Inflammatory macrophage (primary cell): ENCODE results near the gene NFATC2.

Experiments
- DNase-seq, 2 donors: peaks; one replicate each; pipeline ENCODE4 v3.0.0-alpha.2; 2020 to 2022

The NFATC2 gene

DNA sequence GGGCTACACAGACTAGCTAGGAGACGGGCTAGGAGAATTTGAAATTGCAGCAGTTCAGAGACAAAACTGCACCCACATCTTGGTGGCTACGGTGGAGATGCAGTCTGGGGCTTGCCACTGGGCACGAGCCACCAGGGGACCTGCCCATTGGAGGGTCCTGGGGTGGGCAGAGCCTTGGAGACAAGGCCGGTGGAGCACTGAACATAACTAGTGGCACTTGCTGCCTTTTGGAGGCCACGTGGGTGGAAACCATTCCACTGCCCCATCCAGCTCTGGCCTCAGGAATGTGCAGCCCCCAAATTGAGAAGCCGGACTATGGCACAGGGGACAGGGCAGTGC is 113.4 kb downstream of the NFATC2 start:
- no peak for DNase-seq

DNA sequence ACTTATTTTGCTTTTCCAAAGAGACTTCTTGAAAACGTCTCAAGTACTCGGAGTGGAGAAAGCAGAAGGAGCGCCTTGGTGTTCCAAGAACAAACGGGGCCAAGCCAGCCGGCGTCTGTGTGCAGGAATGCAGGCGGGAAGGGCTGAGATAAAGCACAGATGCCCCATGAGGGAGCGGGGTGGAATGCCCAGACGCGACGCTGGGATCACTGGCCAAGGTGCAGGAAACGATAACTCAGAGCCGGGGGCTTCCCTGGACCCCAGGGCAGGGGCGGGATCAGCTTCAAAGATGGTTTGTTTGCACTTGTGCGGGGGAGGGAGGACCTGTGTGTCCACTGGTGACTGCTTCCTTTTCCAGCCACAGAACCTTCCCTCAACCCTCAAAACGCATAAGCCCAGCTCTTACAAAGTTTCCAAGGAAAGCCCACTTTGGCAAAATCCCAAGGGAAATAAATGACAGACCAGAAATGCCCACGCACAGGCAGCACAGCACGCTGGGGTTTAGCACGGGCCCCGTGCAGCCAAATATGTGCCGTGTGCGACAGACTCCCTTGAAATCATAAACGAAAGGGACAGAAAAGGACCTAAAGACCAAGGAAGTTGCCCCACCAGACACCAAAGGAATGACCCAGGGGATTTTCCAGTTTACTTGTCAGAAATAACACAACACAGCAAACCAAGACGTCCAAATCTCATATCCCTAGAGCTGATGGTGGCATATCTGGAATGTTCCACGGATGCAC is 113.9 kb downstream of the NFATC2 start:
- no peak for DNase-seq

DNA sequence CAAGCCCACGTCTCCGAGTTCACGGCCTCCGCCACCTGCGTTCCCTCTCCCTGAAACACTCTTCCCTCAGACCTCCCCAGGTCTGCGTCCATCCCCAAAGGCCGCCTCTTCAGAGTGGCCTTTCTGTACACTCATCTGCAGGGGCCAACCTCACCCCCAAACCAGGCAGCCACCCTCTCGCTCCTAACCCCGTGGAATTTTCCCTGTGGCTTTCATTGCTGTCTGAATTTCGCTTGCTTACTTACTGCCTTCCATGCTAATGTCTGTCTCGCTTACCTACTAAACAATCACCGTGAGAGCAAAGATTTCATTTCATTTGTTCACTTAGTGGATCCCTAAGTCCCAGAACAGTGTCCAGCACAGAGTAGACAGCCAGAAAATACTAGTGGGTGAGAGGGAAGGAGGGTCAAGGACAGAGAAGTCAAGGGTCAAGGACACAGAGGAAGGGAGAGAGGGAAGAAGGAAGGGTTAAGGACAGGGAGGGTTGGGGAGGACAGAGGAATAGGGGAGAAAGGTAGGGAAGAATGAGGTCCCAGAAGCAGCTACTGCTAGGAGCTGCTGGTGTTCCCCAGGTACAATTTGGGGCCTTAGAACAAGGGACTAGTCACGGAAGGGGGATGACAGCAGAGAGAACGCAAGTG is 114.7 kb downstream of the NFATC2 start:
- DNase-seq: no peak

DNA sequence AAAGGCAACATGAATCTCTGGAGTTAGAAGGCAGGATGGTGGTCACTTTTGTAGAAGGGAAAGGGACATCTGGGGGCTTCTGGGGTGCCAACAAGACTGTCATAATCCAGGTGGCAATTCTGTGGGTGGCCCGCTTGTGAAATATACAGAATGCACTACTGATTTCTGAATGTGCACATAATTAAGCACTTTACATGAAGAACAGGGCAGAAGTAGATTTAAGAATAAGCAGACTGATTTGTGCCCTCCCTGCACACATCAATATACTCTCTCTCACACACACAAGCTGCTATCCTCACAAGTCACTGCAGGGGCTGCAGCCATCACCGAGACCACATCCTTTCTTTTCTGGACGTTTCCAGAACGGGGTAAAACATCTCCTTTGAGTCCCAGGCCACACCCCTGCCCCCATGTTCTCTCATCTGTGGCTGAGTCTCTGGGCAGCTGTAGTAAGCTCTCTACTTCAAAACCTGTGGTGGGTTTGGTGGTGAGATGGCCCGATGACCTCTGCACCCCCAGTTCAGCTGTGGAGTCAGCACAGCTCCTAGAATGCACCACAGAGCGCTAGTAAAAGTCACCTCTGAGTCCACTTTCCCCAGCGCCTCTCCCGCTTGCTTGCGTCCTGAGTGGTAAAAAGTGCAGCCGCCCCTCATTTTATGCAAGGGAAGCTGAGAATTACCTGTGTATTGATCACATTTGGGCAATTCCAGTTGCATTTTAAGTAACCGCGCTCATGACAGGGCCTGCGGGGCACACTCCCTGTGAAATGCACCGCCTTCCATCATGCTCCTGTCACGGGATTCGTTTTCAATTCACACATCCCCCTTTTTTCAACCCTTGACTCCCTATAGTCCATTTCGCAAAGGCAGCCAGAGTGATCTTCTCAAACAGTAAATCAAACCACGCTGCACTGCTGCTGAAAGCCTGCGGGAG is 115.5 kb downstream of the NFATC2 start:
- no peak for DNase-seq

DNA sequence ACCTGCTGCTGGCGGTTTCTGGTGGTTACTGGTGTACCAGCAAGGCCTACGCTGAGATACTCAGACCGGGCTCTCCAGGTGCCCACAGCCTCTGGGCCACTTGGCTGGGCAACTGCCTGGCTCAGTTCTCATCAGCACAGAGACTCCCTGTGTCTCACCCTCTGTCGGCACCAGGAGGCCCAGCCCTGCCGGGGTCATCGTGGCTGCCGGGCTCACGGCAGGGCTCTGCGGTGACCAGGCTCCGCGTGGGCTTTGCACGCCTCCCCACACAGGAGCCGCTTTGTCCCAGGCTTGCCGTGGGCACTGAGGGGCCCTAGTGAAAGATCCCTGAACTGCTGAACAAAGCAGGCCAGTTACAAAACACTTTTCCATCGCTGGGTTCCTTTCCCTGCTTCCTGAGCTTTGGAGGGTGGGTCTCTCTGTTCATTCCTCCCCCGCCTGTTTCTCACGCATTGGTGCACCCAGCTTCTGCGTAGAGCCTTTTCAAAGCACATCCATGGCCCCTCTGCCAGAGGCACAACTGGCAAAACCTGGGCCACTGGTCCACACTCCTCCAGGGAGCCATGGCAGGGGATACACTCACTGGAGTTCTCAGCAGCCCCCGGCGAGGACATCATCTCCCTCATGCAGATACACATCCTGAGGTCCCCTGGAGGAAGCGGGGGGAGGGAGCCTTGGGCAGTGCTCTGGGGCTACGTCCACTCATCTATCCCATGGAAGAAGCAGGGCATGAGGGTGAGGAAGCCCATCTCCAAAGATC is 117.0 kb downstream of the NFATC2 start:
- DNase-seq: no peak

DNA sequence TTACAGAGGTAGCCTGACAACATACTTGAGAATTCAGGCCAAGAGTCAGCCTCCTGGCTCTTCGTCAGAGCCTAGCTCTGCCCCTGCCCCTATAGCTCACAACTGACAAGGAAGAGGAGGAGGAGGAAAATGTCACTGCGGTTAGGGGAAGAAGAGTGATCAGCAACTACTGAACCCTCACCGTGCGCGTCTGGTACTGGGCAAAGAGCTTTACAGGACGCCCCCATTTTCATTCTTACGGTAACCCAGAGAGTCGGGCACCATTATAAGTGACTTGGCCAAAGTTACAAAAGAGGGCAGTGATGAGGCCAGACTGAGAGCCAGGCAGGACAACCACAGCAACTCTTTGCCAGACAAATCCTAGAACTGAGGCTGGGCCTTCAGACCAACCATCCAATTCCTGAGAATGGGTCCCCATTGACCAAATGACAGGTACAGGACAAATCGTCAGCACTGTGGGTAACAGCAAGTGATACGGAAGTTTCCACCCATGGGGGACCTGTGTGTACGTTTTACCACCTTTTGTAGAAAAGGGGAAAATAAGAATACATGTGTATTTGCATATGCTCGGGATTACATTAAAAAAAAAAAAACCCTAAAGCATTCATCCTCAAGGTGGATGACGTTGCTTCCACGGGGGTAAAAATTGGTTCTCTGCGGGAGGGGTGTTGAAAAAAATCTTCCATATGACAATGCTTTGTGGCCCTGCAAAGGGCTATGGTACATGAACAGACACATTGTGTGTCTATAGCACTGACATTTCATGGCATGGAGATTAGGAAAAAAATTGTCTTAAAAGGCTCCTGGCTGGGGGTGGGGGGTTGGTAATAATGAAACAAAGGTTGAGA is 118.0 kb downstream of the NFATC2 start:
- no peak for DNase-seq

DNA sequence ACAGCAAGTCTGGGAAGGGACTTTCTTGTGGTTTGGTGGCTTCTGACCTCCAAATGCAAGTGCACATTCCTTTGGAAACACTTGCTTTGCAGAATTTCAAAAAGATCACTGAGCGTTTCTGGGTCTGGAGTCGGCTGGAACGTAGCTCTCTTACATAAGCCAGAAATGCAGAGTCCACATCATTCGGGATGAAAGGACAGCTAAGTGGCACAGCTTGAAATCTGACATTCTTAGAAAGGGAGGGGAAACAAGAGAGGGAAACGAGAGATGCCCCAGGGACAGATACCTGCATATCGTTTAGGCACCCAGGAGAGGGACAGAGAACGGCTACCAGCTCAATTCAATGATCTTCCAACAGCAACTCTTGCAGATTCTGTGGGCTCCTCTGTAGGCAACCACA is 118.7 kb downstream of the NFATC2 start:
- no peak for DNase-seq

DNA sequence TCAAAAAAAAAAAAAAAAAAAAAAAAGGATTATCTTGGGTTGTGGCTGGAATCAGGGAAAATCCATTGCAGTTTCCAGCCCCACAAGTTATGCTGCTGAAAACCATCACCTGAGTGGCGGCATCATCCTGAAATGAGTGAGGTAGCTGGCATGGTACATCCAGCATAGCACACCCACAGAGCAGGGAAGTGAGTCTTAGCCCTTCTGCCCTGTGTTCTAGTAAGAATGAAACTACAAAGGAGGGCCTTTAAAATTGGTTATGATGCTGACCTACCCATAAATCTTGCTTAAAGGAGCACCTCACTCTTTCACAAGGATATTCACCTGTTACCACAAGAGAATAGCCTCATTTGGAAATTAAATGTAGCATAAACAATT is 119.2 kb downstream of the NFATC2 start:
- no peak for DNase-seq

DNA sequence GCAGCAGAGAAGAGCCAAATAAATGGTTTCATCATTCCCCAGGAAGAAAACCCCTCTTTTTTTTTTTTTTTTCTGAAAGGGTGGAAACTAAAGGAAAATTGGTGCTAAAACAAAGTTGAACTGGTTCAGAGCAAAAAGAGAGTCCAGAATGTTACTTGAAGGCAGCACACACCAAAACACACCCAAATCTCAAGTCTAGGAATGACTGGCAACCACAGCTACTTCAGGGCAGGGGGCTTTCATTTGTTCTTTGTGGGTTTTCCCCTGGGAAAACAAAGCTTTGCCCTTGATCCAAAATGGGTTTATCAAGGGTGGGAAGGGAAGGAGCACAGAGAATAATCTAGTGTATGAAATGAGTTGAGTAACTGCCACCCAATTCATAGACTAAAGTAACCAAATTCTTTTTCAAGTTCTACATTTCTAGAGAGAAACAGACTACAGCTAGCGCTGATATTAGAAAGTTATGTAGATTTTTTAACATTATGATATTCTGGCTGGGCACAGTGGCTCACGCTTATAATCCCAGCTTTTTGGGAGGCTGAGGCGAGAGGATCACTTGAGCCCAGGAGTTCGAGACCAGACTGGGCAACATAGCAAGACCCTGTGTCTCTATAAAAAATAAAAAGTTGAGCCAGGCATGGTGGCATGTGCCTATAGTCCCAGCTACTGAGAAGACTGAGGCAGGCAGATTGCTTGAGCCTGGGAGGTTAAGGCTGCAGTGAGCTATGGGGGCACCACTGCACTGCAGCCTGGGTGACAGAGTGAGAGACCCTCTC is 119.8 kb downstream of the NFATC2 start:
- no peak for DNase-seq

DNA sequence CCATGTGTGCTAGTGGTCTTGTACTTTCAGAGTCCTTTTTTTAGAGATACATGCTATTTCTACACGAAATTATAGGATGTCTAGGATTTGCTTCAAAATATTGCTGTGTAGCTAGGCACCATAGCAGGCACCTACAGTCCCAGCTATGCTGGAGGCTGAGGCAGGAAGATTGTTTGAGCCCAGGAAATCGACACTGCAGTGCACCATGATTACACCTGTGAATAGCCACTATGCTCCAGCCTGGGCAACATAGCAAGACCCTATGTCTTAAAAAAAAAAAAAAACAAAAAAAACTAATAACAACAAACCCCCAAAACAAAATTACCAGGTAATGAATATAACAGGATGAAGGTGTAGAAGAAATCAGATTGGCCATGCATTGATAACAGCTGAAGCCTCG is 121.7 kb downstream of the NFATC2 start:
- DNase-seq: no peak

DNA sequence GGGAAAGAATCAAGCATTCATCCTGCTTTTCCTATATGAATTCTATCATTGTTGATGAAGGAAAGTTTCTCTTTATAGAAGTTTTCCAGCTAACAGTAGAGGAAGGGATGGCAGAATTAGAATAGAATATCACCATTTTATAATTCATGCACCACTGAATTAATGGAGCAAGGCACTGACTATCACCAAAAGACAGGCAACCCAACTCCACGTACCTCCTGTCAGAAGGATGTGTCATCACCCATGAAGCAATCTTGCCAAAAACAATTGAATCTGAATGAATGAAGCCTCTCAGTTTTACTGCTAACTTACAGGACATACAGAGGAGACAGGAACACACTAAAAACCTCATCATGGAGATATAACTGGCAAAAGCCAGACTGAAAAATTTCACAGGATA is 122.4 kb downstream of the NFATC2 start:
- DNase-seq: no peak

DNA sequence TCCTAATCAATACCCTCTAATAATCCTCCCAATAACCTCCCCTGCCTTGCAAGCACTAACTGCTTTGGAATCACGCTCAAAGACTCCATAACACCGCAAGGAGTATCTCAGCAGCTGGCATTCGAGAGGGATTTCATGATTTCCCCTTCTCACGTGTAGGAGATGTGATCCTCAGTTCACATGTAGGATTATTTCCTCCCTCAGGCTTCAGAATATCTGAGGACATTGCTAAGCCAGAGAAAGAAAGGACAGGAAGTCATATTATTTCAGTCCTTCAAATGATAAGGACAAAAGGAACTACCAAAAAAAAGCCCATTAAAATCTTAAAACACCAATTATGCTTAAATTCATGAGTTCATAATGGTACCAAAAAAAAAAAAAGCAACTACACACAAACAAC is 122.9 kb downstream of the NFATC2 start:
- DNase-seq: no peak

DNA sequence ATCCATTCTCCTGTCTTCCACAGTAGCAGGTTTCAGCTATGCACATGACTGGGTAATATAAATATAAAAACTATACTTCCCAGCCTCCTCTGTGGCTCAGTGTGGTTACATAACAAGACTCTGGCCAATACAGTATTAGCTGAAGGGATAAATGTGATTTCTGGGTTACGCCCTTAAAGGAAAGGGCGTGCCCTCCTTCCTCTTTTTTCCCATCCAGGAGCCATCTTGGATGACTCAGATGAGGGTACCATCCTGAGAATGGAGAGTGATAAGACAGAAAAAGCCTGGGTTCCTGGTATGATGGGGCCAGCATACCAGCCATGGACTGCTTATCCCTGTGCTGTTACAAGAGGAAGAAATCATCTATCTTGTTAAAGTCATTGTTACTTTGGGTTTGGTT is 123.3 kb downstream of the NFATC2 start:
- DNase-seq: peak; percentile 14 to 54

DNA sequence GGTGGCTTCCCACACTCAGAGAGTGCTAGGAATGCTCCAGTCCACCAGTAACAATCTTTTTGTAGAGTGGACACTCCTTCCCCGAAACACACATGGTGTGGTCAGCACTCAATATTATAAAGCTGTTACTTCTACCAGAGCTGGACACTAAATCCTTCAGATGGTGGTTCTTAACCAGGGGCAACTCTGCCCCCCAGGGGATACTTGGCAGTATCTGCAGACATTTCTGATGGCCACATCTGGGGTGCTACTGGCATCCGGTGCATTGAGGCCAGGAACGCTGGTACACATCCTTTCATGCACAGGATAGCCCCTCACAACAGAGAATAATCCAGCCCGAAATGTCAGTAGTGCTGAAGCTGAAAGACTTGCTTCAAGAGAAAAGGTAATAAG is 124.4 kb downstream of the NFATC2 start:
- no peak for DNase-seq

DNA sequence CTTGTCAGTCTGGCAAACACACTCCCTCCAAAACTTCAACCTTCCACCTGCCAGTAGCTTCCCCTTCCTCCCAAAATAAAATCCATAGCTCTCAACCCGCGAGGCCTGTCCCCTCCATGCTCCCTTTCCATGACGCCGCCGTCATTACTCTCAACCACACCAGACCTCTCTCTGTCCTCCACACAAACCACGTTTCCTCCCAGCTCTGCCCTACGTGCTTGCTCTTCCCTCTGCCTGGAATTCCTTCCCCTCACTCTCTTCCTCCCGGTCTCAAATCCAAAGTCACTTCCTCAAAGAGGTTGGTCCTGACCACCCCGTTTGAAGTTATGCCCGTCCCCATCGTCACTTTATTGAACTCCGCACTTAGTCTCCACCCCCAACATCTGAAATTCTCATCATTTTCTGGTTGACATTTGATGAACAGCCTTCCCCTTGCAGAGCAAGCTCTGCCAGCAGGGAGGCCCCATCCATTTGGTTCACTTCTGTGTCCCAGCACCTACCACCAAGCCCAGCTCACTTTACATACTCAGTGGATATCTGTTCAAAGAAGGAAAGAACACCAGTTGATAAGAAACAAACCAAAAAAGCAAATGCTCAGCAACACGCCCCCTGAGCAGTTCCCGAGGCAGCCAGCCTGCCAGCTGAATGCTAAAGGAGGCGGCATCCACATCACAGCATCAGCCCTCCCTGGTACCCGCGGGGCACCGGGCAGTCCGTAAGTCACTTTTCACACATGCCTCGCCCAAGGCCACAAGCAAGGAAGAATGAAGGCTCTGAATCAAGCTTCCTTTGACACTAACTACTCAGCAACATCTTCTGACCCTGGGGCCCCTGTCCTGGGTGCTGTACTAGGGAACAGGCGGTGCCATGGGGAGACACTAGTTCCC is 125.0 kb downstream of the NFATC2 start:
- DNase-seq: no peak

DNA sequence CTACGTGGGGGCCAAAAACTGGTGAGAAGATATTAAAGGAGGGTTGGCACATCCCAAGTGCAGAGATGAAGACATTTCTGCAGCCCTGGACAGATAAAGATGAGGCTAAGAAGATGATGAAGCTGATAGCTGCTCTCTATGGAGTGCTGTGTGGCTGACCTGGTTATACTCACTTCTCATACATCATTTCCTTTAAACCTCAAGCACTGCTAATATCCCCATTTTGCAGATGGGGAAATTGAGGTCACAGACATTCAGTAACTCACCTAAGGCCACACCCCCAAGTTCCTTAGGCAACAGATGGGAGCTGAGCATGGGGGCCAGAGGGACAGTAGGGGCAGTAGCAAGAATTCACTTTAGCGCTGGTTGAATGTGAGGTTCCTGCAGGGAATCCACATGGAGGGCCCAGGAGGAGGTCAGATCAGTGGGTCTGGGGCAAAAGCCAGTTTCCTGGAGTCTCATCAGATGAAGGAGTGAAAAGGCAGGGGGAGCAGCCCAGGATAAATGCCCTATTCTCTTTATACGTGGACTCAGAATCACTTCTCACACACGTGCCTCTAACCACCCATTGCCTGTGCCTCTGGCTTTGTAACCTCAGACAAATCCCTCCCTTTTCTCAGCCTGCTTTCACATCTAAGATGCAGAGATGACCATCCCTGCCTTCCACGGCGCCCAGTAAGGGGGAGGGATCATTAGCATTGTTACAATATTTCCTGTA is 125.8 kb downstream of the NFATC2 start:
- DNase-seq: no peak

DNA sequence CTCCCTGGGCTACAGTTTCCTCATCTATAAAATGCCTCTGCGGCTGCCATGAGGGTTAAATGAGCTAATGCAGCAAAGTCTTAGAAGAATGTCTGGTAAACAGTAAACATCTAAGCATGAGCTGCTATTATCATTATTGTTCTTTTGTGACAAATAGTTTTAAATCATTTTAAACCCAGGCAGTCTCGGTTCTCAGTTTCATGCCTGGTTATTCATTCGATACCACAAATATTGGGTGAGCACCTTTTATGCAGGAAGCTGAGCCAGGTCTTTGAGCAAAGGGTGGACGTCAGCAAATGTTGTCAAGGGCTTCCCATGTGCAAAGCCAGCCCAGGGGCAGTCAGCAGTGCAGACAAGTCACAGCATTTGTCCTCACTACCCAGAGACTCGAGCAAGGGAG is 128.7 kb downstream of the NFATC2 start:
- no peak for DNase-seq

DNA sequence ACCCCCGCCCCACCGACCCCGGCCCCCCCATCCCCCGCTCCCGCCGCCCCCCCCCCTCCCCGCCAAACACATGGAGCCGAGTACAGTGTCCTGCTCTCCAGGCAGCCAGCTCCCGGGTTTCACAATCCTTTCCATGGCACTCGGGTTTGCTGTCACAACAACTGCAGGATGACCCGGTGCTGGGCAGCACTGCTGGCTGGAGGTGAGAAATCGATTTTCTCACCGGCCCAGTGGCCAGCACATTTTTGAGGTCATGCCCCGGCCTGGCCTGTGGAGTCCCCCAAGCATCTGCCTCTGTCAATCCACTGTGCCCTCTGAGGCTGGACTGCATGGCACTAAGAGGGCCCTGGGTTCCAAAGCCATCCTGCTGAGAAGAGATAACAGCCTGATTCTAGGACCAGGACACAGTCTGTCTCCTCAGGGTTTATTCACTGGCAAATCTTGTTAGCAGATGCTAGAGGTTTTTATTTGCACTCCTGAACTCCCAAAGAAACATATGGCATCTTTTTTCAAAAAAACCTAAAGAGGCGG is 129.5 kb downstream of the NFATC2 start:
- no peak for DNase-seq

DNA sequence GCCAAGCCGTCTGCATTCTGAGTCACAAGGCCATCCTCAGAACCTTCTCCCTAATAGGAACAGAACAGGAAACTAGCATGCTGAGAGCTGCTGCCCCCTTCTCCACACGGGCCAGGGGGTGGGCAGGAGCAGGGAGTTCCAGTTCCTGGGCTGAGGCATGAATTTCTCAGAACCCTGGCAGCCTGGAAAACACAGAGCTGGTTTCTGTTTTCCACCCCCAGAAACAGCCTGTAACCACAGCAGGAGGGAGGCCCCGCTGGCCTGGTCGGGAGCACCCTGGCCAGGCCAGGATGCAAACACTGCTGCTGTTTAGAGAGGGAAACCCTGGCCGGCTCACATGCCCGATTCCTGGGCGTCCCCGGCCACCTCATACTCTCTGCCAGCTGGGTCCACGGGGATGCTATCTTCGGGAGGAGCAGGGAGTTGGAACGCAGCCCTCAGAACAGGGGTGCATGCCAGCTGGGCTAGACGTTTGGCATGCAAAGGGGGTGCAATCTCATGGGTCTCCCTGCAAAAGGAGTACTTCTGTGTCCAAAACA is 130.1 kb downstream of the NFATC2 start:
- DNase-seq: peak in 1 of 2 donors; percentile 20
